HEK293 (cell line): ENCODE data around the gene TRPC4.

Experiments used
- CTCF ChIA-PET: fragments of 350-600 bp; formaldehyde crosslinking; extraction: SDS; loops from one replicate; lab custom pipeline; 2021; ENCODE audit warnings: antibody characterized with exemption; lab: Yijun Ruan, JAX
- POLR2A ChIA-PET: fragments of 300-600 bp; formaldehyde crosslinking; extraction: SDS; loops from one replicate; lab custom pipeline; 2020; ENCODE audit warnings: antibody characterized with exemption, inconsistent platforms; lab: Yijun Ruan, JAX
- H3K27ac ChIP-seq: fragments of 200-500 bp; sonication (Bioruptor generic); 2 replicates; pipeline ENCODE4 v1.5.1; 2014; ENCODE audit warnings: low read depth, low read length, control low read depth, inconsistent platforms; ENCODE audit errors: extremely low read depth
- H3K36me3 ChIP-seq, 2 experiments: fragments of 200-500 bp in 1 of 2; sonication (Bioruptor generic) in 1 of 2; 1 replicate in 1 of 2; 2 replicates in 1 of 2; pipeline ENCODE4 v1.5.1; 2014 to 2017; ENCODE audit warnings: inconsistent platforms in 2 of 2, low read length in 2 of 2; ENCODE audit not compliant: control insufficient read depth in 2 of 2, insufficient read depth in 1 of 2
- H3K4me1 ChIP-seq: fragments of 200-500 bp; sonication (Bioruptor generic); 2 replicates; pipeline ENCODE4 v1.5.1; 2014; ENCODE audit warnings: mild to moderate bottlenecking, low read length, inconsistent platforms; ENCODE audit not compliant: control insufficient read depth, insufficient read depth
- H3K4me3 ChIP-seq: 2 replicates; pipeline ENCODE4 v1.5.1; 2011; ENCODE audit warnings: low read depth, mild to moderate bottlenecking, control low read depth, low read length, moderate library complexity
- H3K9me3 ChIP-seq: fragments of 200-500 bp; sonication (Bioruptor generic); 2 replicates; pipeline ENCODE4 v1.5.1; 2014; ENCODE audit warnings: low read depth, low read length, inconsistent platforms; ENCODE audit not compliant: control insufficient read depth, insufficient read depth
- BCL11B ChIP-seq: fragments of 450-650 bp; formaldehyde crosslinking; IDR thresholded peaks from 2 replicates; pipeline ENCODE4 v1.5.1; 2016; ENCODE audit warnings: low read depth, missing biosample characterization, missing genetic modification characterization
- EGR2 ChIP-seq: fragments of 450-650 bp; formaldehyde crosslinking; IDR thresholded peaks from 2 replicates; pipeline ENCODE4 v1.5.1; 2016; ENCODE audit warnings: low read depth, missing biosample characterization, missing genetic modification characterization
- GLIS1 ChIP-seq: fragments of 450-650 bp; formaldehyde crosslinking; IDR thresholded peaks from 2 replicates; pipeline ENCODE4 v1.5.1; 2016; ENCODE audit warnings: missing biosample characterization, missing genetic modification characterization
- HIC1 ChIP-seq: fragments of 450-650 bp; formaldehyde crosslinking; IDR thresholded peaks from 2 replicates; pipeline ENCODE4 v1.5.1; 2016; ENCODE audit warnings: missing biosample characterization, missing genetic modification characterization
- KLF10 ChIP-seq: fragments of 450-650 bp; IDR thresholded peaks from 2 replicates; pipeline ENCODE4 v1.5.1; 2018; ENCODE audit warnings: missing biosample characterization, mild to moderate bottlenecking, missing genetic modification characterization
- KLF16 ChIP-seq: fragments of 450-650 bp; formaldehyde crosslinking; IDR thresholded peaks from 2 replicates; pipeline ENCODE4 v1.5.1; 2017; ENCODE audit warnings: missing biosample characterization, missing genetic modification characterization
- PATZ1 ChIP-seq: fragments of 450-650 bp; formaldehyde crosslinking; IDR thresholded peaks from 2 replicates; pipeline ENCODE4 v1.5.1; 2016; ENCODE audit warnings: missing biosample characterization, missing genetic modification characterization
- PRDM10 ChIP-seq: fragments of 450-650 bp; formaldehyde crosslinking; IDR thresholded peaks from 2 replicates; pipeline ENCODE4 v1.5.1; 2016; ENCODE audit warnings: missing biosample characterization, missing genetic modification characterization
- REST ChIP-seq: fragments of 450-650 bp; formaldehyde crosslinking; IDR thresholded peaks from 2 replicates; pipeline ENCODE4 v1.5.1; 2016; ENCODE audit warnings: missing biosample characterization, missing genetic modification characterization
- ZBTB26 ChIP-seq: fragments of 450-650 bp; formaldehyde crosslinking; optimal IDR thresholded peaks from 2 replicates; pipeline ENCODE3; 2016; ENCODE audit warnings: missing biosample characterization, mild to moderate bottlenecking, missing genetic modification characterization
- ZBTB44 ChIP-seq: fragments of 450-650 bp; IDR thresholded peaks from 2 replicates; pipeline ENCODE4 v1.5.1; 2018; ENCODE audit warnings: missing biosample characterization, mild to moderate bottlenecking, missing genetic modification characterization
- ZFHX2 ChIP-seq: fragments of 450-650 bp; formaldehyde crosslinking; conservative IDR thresholded peaks from 2 replicates; pipeline ENCODE4 v1.5.1; 2016; ENCODE audit warnings: missing biosample characterization, missing genetic modification characterization
- ZNF202 ChIP-seq: fragments of 450-650 bp; formaldehyde crosslinking; IDR thresholded peaks from 2 replicates; pipeline ENCODE4 v1.5.1; 2016; ENCODE audit warnings: missing biosample characterization, missing genetic modification characterization, borderline replicate concordance
- ZNF341 ChIP-seq: fragments of 450-650 bp; formaldehyde crosslinking; IDR thresholded peaks from 2 replicates; pipeline ENCODE4; 2016; ENCODE audit warnings: low read depth, missing biosample characterization, missing genetic modification characterization
- ZNF416 ChIP-seq: fragments of 450-650 bp; formaldehyde crosslinking; IDR thresholded peaks from 2 replicates; pipeline ENCODE4 v1.5.1; 2016; ENCODE audit warnings: missing biosample characterization, missing genetic modification characterization
- ZNF501 ChIP-seq: fragments of 450-650 bp; formaldehyde crosslinking; IDR thresholded peaks from 2 replicates; pipeline ENCODE4 v1.5.1; 2016; ENCODE audit warnings: missing biosample characterization, missing genetic modification characterization
- ZNF600 ChIP-seq: fragments of 450-650 bp; formaldehyde crosslinking; IDR thresholded peaks from 2 replicates; pipeline ENCODE4 v1.5.1; 2016; ENCODE audit warnings: missing biosample characterization, missing genetic modification characterization
- ZNF621 ChIP-seq: fragments of 450-650 bp; formaldehyde crosslinking; IDR thresholded peaks from 2 replicates; pipeline ENCODE4 v1.5.1; 2017; ENCODE audit warnings: missing biosample characterization, missing genetic modification characterization
- ZNF654 ChIP-seq: fragments of 450-650 bp; formaldehyde crosslinking; IDR thresholded peaks from 2 replicates; pipeline ENCODE4 v1.5.1; 2016; ENCODE audit warnings: low read depth, missing biosample characterization, missing genetic modification characterization
- ZNF677 ChIP-seq: fragments of 450-650 bp; IDR thresholded peaks from 2 replicates; pipeline ENCODE4 v1.5.0; 2018; ENCODE audit warnings: missing biosample characterization, mild to moderate bottlenecking, missing genetic modification characterization, moderate library complexity
- ZNF777 ChIP-seq: fragments of 450-650 bp; formaldehyde crosslinking; IDR thresholded peaks from 2 replicates; pipeline ENCODE4 v1.5.1; 2017; ENCODE audit warnings: missing biosample characterization, missing genetic modification characterization, borderline replicate concordance

TRPC4 gene

GRCh38 chr13:37869756-37870488, at the start of gene TRPC4:
TRPC4 (minus strand) TSS chr13:37869772; CDS start chr13:37783333, 86,439 bp downstream.
- peak within 1 kb of the TSS; percentile 41; the same call in 1 of the 2 replicates for H3K27ac ChIP-seq
- POLR2A ChIA-PET: no interaction called here
- H3K4me3 ChIP-seq: peak within 1 kb of the TSS; percentile 61
- CTCF ChIA-PET: interaction anchor here (0.6 to 1.6 kb wide), 12 partner anchors 10 to 1058 kb away, joined by 3 to 7 read pairs (median 3); no protein-coding TSS in a partner anchor
- H3K36me3 ChIP-seq: no peaks in the 10 kb centered on the region
- 0 out of 2 replicates have a peak, but pooled peaks cover 3% of the 10 kb centered on the region for H3K4me1 ChIP-seq
- H3K9me3 ChIP-seq: no peaks in the 10 kb centered on the region
- TF ChIP-seq PRDM10 (tag by site-specific recombination) (peak; percentile 38; the same call in 1 of the 2 replicates), REST (tag by site-specific recombination) (peak; percentile 18; the same call in 1 of the 2 replicates), KLF16 (tag by site-specific recombination) (0 out of 2 replicates have a peak, but pooled peaks have one; percentile 15), KLF10 (tag by site-specific recombination) (peak; percentile 78), ZFHX2 (tag by site-specific recombination) (peak; percentile 91), ZNF654 (peak; percentile 52), ZNF677 (no peak), ZBTB44 (0 out of 2 replicates have a peak, but pooled peaks have one; percentile 14), ZNF777 (tag by site-specific recombination) (peak; percentile 66; the same call in 1 of the 2 replicates), ZNF501 (0 out of 2 replicates have a peak, but pooled peaks have one; percentile 27), ZNF621 (tag by site-specific recombination) (no peak), PATZ1 (tag by site-specific recombination) (peak; percentile 37; the same call in 1 of the 2 replicates), BCL11B (tag by site-specific recombination) (peak; percentile 8; the same call in 1 of the 2 replicates), ZNF341 (tag by site-specific recombination) (peak; percentile 72), GLIS1 (peak; percentile 74), HIC1 (tag by site-specific recombination) (0 out of 2 replicates have a peak, but pooled peaks have one; percentile 18), ZNF202 (tag by site-specific recombination) (no peak), EGR2 (peak; percentile 78), ZBTB26 (tag by site-specific recombination) (peak; percentile 54), ZNF416 (tag by site-specific recombination) (no peak), ZNF600 (tag by site-specific recombination) (peak; percentile 68)
